ENCODE results near the gene CFAP47.

CFAP47 gene

GRCh38 chrX:36116222-36116621 is 196.7 kb downstream of the CFAP47 start:
- Histone ChIP-seq H2BK15ac (ENCODE audit: low read length) (no peak overlapping the region), H3K27me3 (ENCODE audit: control insufficient read depth in 3 of 3, insufficient read depth in 3 of 3, low read depth in 1 of 3, low read length in 3 of 3) (no peaks in the 10 kb centered on the region), H3K27ac (replicated peaks; ENCODE audit: low read length) (no peak overlapping the region), H2AFZ (ENCODE audit: low read length) (no peak overlapping the region), H3K4me3 (ENCODE audit: low read length in 2 of 2) (no peak overlapping the region), H4K8ac (ENCODE audit: low read depth, low read length) (no peak overlapping the region), H3K4ac (ENCODE audit: low read length) (no peak overlapping the region), H2BK5ac (ENCODE audit: low read length) (no peak overlapping the region), H2BK12ac (ENCODE audit: low read length) (no peak overlapping the region), H3K79me1 (ENCODE audit: low read depth, low read length) (no peaks in the 10 kb centered on the region), H3K9ac (ENCODE audit: low read depth, low read length, poor library complexity) (no peak overlapping the region), H2AK5ac (ENCODE audit: low read depth, low read length) (no peak overlapping the region), H3K4me1 (ENCODE audit: control insufficient read depth in 2 of 2, insufficient read depth in 1 of 2, low read depth in 1 of 2, low read length in 2 of 2) (no peaks in the 10 kb centered on the region), H3K36me3 (replicated peaks in 1 of 2; ENCODE audit: control insufficient read depth in 2 of 2, insufficient read depth in 2 of 2, low read length in 2 of 2) (no peaks in the 10 kb centered on the region), H2BK120ac (ENCODE audit: low read depth, low read length) (no peak overlapping the region), H4K91ac (ENCODE audit: low read depth, low read length, poor library complexity) (no peak overlapping the region), H3K18ac (ENCODE audit: low read length) (no peak overlapping the region), H3K4me2 (ENCODE audit: insufficient read depth, low read length, poor library complexity, severe bottlenecking) (no peak overlapping the region), H3K14ac (ENCODE audit: low read length) (no peak overlapping the region), H3K9me3 (replicated peaks in 1 of 2; ENCODE audit: control insufficient read depth in 2 of 2, insufficient read depth in 1 of 2, low read depth in 1 of 2, low read length in 2 of 2) (no peaks in the 10 kb centered on the region), H3K23ac (ENCODE audit: low read depth, low read length, poor library complexity) (no peak overlapping the region)
- no peak for DNase-seq (ENCODE audit: low spot score)
- WGBS, 2 donors (ENCODE audit: extremely low coverage in 2 of 2, insufficient read length in 2 of 2, insufficient replicate concordance in 1 of 2), result no CpG with 5 or more reads among the region's 5 CpGs

GRCh38 chrX:36159254-36159653 is 239.7 kb downstream of the CFAP47 start:
- Histone ChIP-seq H3K4me2 (ENCODE audit: insufficient read depth, low read length, poor library complexity, severe bottlenecking) (no peak overlapping the region), H4K91ac (ENCODE audit: low read depth, low read length, poor library complexity) (no peak overlapping the region), H3K4me3 (ENCODE audit: low read length in 2 of 2) (no peak overlapping the region), H3K36me3 (replicated peaks in 1 of 2; ENCODE audit: control insufficient read depth in 2 of 2, insufficient read depth in 2 of 2, low read length in 2 of 2) (no peaks in the 10 kb centered on the region), H3K18ac (ENCODE audit: low read length) (no peak overlapping the region), H3K9ac (ENCODE audit: low read depth, low read length, poor library complexity) (no peak overlapping the region), H3K23ac (ENCODE audit: low read depth, low read length, poor library complexity) (no peak overlapping the region), H2BK5ac (ENCODE audit: low read length) (no peak overlapping the region), H4K8ac (ENCODE audit: low read depth, low read length) (no peak overlapping the region), H2AFZ (ENCODE audit: low read length) (no peak overlapping the region), H3K4me1 (ENCODE audit: control insufficient read depth in 2 of 2, insufficient read depth in 1 of 2, low read depth in 1 of 2, low read length in 2 of 2) (no peaks in the 10 kb centered on the region), H2AK5ac (ENCODE audit: low read depth, low read length) (no peak overlapping the region), H3K27ac (replicated peaks; ENCODE audit: low read length) (no peak overlapping the region), H2BK12ac (ENCODE audit: low read length) (no peak overlapping the region), H2BK120ac (ENCODE audit: low read depth, low read length) (no peak overlapping the region), H3K9me3 (replicated peaks in 1 of 2; ENCODE audit: control insufficient read depth in 2 of 2, insufficient read depth in 1 of 2, low read depth in 1 of 2, low read length in 2 of 2) (no peaks in the 10 kb centered on the region), H3K4ac (ENCODE audit: low read length) (no peak overlapping the region), H3K27me3 (ENCODE audit: control insufficient read depth in 3 of 3, insufficient read depth in 3 of 3, low read depth in 1 of 3, low read length in 3 of 3) (no peaks in the 10 kb centered on the region), H2BK15ac (ENCODE audit: low read length) (no peak overlapping the region), H3K79me1 (ENCODE audit: low read depth, low read length) (no peaks in the 10 kb centered on the region), H3K14ac (ENCODE audit: low read length) (no peak overlapping the region)
- no peak for DNase-seq (ENCODE audit: low spot score)
- no CpG with 5 or more reads among the region's 7 CpGs for WGBS, 2 donors (ENCODE audit: extremely low coverage in 2 of 2, insufficient read length in 2 of 2, insufficient replicate concordance in 1 of 2)

GRCh38 chrX:36160081-36160480 is 240.5 kb downstream of the CFAP47 start:
- Histone ChIP-seq H2BK12ac (ENCODE audit: low read length) (no peak overlapping the region), H4K8ac (ENCODE audit: low read depth, low read length) (no peak overlapping the region), H2AK5ac (ENCODE audit: low read depth, low read length) (no peak overlapping the region), H3K79me1 (ENCODE audit: low read depth, low read length) (no peaks in the 10 kb centered on the region), H2BK5ac (ENCODE audit: low read length) (no peak overlapping the region), H3K36me3 (replicated peaks in 1 of 2; ENCODE audit: control insufficient read depth in 2 of 2, insufficient read depth in 2 of 2, low read length in 2 of 2) (no peaks in the 10 kb centered on the region), H2BK15ac (ENCODE audit: low read length) (no peak overlapping the region), H2AFZ (ENCODE audit: low read length) (no peak overlapping the region), H3K18ac (ENCODE audit: low read length) (no peak overlapping the region), H3K27ac (replicated peaks; ENCODE audit: low read length) (no peak overlapping the region), H3K23ac (ENCODE audit: low read depth, low read length, poor library complexity) (no peak overlapping the region), H4K91ac (ENCODE audit: low read depth, low read length, poor library complexity) (no peak overlapping the region), H3K14ac (ENCODE audit: low read length) (no peak overlapping the region), H3K4me2 (ENCODE audit: insufficient read depth, low read length, poor library complexity, severe bottlenecking) (no peak overlapping the region), H3K4ac (ENCODE audit: low read length) (no peak overlapping the region), H3K9ac (ENCODE audit: low read depth, low read length, poor library complexity) (no peak overlapping the region), H2BK120ac (ENCODE audit: low read depth, low read length) (no peak overlapping the region), H3K4me3 (ENCODE audit: low read length in 2 of 2) (no peak overlapping the region), H3K9me3 (replicated peaks in 1 of 2; ENCODE audit: control insufficient read depth in 2 of 2, insufficient read depth in 1 of 2, low read depth in 1 of 2, low read length in 2 of 2) (no peaks in the 10 kb centered on the region), H3K4me1 (ENCODE audit: control insufficient read depth in 2 of 2, insufficient read depth in 1 of 2, low read depth in 1 of 2, low read length in 2 of 2) (no peaks in the 10 kb centered on the region), H3K27me3 (ENCODE audit: control insufficient read depth in 3 of 3, insufficient read depth in 3 of 3, low read depth in 1 of 3, low read length in 3 of 3) (no peaks in the 10 kb centered on the region)
- no peak for DNase-seq (ENCODE audit: low spot score)

GRCh38 chrX:36198575-36198974 is 279.0 kb downstream of the CFAP47 start:
- Histone ChIP-seq H3K79me1 (ENCODE audit: low read depth, low read length) (no peaks in the 10 kb centered on the region), H3K4me1 (ENCODE audit: control insufficient read depth in 2 of 2, insufficient read depth in 1 of 2, low read depth in 1 of 2, low read length in 2 of 2) (no peaks in the 10 kb centered on the region), H3K23ac (ENCODE audit: low read depth, low read length, poor library complexity) (no peak overlapping the region), H4K91ac (ENCODE audit: low read depth, low read length, poor library complexity) (no peak overlapping the region), H3K4ac (ENCODE audit: low read length) (no peak overlapping the region), H2BK120ac (ENCODE audit: low read depth, low read length) (no peak overlapping the region), H3K14ac (ENCODE audit: low read length) (no peak overlapping the region), H2BK15ac (ENCODE audit: low read length) (no peak overlapping the region), H3K27me3 (ENCODE audit: control insufficient read depth in 3 of 3, insufficient read depth in 3 of 3, low read depth in 1 of 3, low read length in 3 of 3) (no peaks in the 10 kb centered on the region), H3K18ac (ENCODE audit: low read length) (no peak overlapping the region), H3K9me3 (replicated peaks in 1 of 2; ENCODE audit: control insufficient read depth in 2 of 2, insufficient read depth in 1 of 2, low read depth in 1 of 2, low read length in 2 of 2) (no peaks in the 10 kb centered on the region), H2AFZ (ENCODE audit: low read length) (no peak overlapping the region), H3K27ac (replicated peaks; ENCODE audit: low read length) (no peak overlapping the region), H4K8ac (ENCODE audit: low read depth, low read length) (no peak overlapping the region), H3K4me3 (ENCODE audit: low read length in 2 of 2) (no peak overlapping the region), H3K4me2 (ENCODE audit: insufficient read depth, low read length, poor library complexity, severe bottlenecking) (no peak overlapping the region), H3K9ac (ENCODE audit: low read depth, low read length, poor library complexity) (no peak overlapping the region), H3K36me3 (replicated peaks in 1 of 2; ENCODE audit: control insufficient read depth in 2 of 2, insufficient read depth in 2 of 2, low read length in 2 of 2) (no peaks in the 10 kb centered on the region), H2AK5ac (ENCODE audit: low read depth, low read length) (no peak overlapping the region), H2BK5ac (ENCODE audit: low read length) (no peak overlapping the region), H2BK12ac (ENCODE audit: low read length) (no peak overlapping the region)
- no peak for DNase-seq (ENCODE audit: low spot score)
